Measurements from ENCODE around the gene ST6GAL1. TPM values are rescaled to one million over a fixed set of nuclear protein-coding genes. Genes with fewer than 3 reads are reported as not detected.

ST6GAL1 gene
- total and polyA plus RNA-seq, 2 of the 8 experiments (the other 6 are each of a cell fraction or from before 2014, with no cell fraction given) = 62.8 to 80.9 TPM

DNA sequence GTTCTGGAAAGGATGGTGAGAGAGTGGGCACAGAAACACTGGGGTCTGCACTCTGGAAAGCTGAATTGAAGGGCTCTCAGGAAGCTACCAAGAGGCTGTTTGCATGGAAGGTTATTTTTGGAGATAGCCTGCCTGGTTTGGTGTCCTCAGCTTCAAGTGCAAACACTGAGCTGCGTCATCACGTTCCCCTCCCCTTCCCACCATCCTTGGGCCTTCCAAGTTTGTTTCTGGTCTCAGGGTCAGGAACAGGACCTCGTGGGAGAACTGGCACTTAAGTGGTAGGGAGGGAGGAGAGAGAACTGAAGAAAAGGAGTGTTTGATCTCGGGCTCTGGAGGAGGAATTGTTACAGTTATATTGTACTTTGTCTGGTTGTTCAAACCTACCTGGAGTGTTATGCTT, 10.6 kb downstream of the ST6GAL1 start (continued):
- TF ChIP-seq YY1 (IDR thresholded peaks at IDR 0.05; ENCODE audit: low read depth, low read length) = no peak
- TF ChIP-seq, protein P1, sequence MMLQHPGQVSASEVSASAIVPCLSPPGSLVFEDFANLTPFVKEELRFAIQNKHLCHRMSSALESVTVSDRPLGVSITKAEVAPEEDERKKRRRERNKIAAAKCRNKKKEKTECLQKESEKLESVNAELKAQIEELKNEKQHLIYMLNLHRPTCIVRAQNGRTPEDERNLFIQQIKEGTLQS (IDR thresholded peaks at IDR 0.05; ENCODE audit: insufficient read depth, low read depth, low read length) = no peak
- no peak for TF ChIP-seq SP1 (IDR thresholded peaks at IDR 0.05; ENCODE audit: low read depth, low read length)

Data from H1 (cell line).